Mucosa of rectum (tissue), 2 donors: ENCODE data around the gene TRAF3.

Source experiments
- H3K27ac ChIP-seq, 2 donors: one replicate each; pipeline ENCODE4 v1.7.0; 2013; ENCODE audit warnings: inconsistent platforms in 2 of 2, low read depth in 2 of 2, low read length in 2 of 2
- H3K27me3 ChIP-seq, 2 donors: one replicate each; pipeline ENCODE4 v1.7.0; 2013; ENCODE audit warnings: low read length in 2 of 2; ENCODE audit not compliant: control insufficient read depth in 2 of 2, insufficient read depth in 2 of 2
- H3K36me3 ChIP-seq, 2 donors: one replicate each; pipeline ENCODE4 v1.7.0; 2013; ENCODE audit warnings: low read length in 2 of 2; ENCODE audit not compliant: control insufficient read depth in 2 of 2, insufficient read depth in 2 of 2
- H3K4me1 ChIP-seq, 2 donors: one replicate each; pipeline ENCODE4 v1.7.0; 2013; ENCODE audit warnings: low read length in 2 of 2, mild to moderate bottlenecking in 1 of 2; ENCODE audit not compliant: control insufficient read depth in 2 of 2, insufficient read depth in 2 of 2
- H3K4me3 ChIP-seq, 2 donors: one replicate each; pipeline ENCODE4 v1.7.0; 2013; ENCODE audit warnings: low read length in 2 of 2
- H3K9ac ChIP-seq, 2 donors: one replicate each; pipeline ENCODE4 v1.7.0; 2013; ENCODE audit warnings: low read length in 2 of 2, low read depth in 1 of 2, mild to moderate bottlenecking in 1 of 2
- H3K9me3 ChIP-seq, 2 donors: one replicate each; pipeline ENCODE4 v1.7.0; 2013; ENCODE audit warnings: low read length in 2 of 2; ENCODE audit not compliant: control insufficient read depth in 2 of 2
- donor health status: healthy.
- donor health status: Normal muscosa, but diverticular disease.

TRAF3 gene

DNA sequence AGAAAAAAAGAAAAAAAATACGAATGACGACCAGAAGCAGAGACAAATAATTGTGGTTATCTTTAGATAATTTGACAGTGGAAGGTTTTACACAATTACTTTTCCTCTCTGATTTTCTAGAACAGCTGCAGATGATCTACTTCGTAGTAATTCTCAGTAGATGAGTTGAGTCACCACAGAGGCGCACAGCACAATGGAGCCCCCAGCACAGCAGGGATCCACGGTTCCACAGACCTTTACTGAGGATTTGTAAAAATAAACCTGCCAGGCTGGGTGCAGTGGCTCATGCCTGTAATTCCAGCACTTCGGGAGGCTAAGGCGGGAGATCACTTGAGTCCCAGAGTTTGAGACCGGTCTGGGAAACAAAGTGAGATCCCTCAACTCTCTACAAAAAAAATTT, 174.6 kb downstream of the TRAF3 start:
- Histone ChIP-seq H3K36me3 (peaks cover 66 to 72% of the 10 kb centered on the region in 2 donors), H3K4me1 (no peaks in the 10 kb centered on the region)

DNA sequence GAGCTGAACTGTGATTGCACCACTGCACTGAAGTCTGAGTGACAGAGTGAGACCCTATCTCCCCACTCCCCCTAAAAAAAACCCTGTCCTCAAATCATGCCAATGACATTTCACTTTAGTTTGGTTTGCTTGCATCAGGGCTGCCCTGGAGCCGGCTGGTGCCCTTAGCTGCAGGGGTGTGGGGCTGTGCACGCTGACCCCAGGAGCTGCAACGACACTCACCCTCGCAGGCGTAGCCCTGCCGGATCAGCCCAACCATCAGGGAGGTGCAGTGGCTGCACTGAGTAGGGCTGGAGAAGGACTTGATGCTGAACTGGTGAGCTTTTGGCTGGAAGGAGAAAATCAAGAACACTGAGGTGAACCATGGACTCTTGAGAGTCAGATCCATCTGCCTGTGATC, 175.0 kb downstream of the TRAF3 start:
- Histone ChIP-seq H3K27ac (no peak overlapping the region), H3K27me3 (no peaks in the 10 kb centered on the region), H3K4me1 (no peaks in the 10 kb centered on the region), H3K9me3 (no peaks in the 10 kb centered on the region), H3K9ac (no peak overlapping the region), H3K36me3 (peaks cover 63 to 71% of the 10 kb centered on the region in 2 donors), H3K4me3 (no peak overlapping the region)

More for the DNA sequence above, 174.6 kb downstream of the TRAF3 start:
- Histone ChIP-seq H3K27me3 (no peaks in the 10 kb centered on the region), H3K9me3 (no peaks in the 10 kb centered on the region), H3K9ac (no peak overlapping the region), H3K4me3 (no peak overlapping the region), H3K27ac (no peak overlapping the region)

DNA sequence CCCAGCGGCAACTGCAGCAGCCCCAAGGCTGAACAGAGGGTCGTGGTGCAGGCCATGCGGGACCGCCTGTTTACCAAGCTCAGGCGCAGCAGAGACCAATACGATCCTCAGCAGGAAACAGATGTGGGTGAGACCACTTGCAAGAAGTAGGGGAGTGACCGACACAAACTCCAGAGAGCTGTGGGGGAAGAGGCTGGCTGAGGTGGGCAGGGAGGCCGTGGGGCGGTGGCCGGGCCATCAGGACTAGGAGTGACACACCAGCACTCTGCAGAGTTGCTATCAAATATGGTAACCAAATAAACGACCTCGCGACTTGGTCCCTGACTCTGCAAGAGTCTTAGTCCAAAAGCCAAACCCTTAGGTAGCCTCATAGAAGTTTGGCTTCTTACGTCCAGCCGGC, 175.9 kb downstream of the TRAF3 start:
- H3K9ac ChIP-seq: no peak overlapping the region
- H3K27me3 ChIP-seq: no peaks in the 10 kb centered on the region
- peaks cover 66 to 73% of the 10 kb centered on the region in 2 donors for H3K36me3 ChIP-seq
- H3K4me3 ChIP-seq: no peak overlapping the region
- no peaks in the 10 kb centered on the region for H3K9me3 ChIP-seq
- no peaks in the 10 kb centered on the region for H3K4me1 ChIP-seq
- no peak overlapping the region for H3K27ac ChIP-seq

DNA sequence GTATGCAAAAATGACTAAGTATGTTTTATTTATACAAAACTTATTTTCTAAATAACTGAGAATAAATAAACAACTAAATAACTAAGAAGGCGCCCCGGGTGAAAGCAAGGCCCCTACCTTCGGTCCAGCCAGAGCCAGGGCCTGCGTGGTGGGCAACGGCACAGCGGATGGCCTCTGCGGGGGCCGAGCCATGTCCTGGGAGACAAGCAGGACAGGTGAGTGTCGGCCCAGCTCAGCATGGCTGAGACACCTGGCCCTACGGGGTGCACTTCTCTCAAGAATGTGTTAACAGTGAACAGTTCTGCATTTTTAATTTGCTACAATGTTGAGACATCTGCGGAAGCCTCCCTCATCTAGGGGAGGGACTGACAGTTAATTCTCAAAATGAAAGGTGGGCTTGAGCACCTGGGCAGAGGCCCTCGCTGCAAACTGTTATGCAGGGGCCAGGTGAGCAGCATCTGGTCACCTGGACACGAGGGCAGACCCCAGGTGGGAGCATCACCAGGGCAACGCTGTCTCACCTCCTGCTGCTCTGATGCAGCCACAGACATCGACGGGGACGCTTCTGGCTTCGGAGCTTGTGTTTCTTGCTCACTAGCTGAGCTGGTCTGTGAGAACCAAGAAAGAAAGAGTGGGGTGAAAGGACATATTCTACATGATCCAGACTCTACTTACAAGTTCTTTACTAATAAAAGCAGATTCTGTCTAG, 177.0 kb downstream of the TRAF3 start:
- Histone ChIP-seq H3K27me3 (no peaks in the 10 kb centered on the region), H3K4me3 (no peak overlapping the region), H3K9me3 (no peaks in the 10 kb centered on the region), H3K4me1 (no peaks in the 10 kb centered on the region), H3K9ac (no peak overlapping the region), H3K27ac (no peak overlapping the region), H3K36me3 (peaks cover 70 to 74% of the 10 kb centered on the region in 2 donors)

DNA sequence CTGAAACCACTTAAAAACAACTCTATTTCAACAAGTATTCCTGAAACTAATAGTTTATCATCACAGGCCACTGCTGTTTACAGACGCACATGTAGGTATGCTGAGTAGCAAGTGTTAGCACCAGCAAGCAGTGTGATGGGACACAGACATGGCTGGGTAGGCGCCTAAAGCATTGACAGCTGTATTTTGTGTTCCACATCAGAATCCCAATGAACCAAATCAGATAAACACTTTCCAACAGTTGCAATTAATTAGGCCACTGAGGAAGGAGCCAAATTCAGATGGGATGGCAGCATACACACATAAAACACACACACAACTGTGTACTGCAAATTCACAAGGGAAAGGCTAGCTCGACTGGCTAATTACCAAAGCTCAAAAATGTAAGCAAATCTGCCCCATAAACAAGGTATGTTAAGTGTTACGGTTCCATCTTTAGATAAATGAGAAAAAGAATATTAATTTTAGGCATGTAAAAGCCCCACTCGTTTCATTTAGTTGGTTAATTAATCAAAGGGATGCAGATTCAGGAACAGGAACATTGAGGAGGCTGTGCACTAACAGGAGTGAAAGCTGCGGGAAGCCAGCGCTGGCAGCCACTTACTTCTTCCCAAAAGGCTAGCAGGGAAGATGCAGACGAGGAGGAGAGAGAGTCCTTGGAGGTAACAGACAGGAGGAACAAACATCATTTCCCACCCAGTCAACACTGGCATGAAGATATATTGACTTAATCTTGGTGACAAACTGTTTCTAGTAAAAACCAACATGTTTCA, 178.6 kb downstream of the TRAF3 start:
- H3K4me1 ChIP-seq: no peaks in the 10 kb centered on the region
- H3K27me3 ChIP-seq: no peaks in the 10 kb centered on the region
- H3K4me3 ChIP-seq: no peak overlapping the region
- no peak overlapping the region for H3K27ac ChIP-seq
- H3K9me3 ChIP-seq: no peaks in the 10 kb centered on the region
- peaks cover 64 to 65% of the 10 kb centered on the region in 2 donors for H3K36me3 ChIP-seq
- H3K9ac ChIP-seq: no peak overlapping the region

DNA sequence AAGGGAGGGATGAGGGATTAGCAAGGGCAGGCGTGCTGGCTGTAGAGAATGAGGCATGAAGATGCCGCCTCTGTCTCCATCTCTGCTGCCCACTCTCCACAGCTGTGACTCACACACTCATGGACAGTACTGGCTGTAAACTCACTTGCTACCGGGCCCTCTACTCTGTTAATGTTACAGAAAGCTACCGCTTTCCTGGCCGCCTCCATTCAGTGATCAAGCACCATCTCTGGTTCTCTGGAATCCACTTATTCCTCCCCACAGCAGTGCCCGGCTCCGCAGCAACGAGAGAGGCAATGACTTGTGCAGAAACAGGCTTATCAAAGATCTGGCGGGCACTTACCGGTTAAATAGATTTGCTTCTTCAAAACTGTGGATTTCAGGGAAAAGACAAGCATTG, 180.0 kb downstream of the TRAF3 start:
- H3K4me3 ChIP-seq: no peak overlapping the region
- H3K36me3 ChIP-seq: peaks cover 54 to 63% of the 10 kb centered on the region in 2 donors
- no peaks in the 10 kb centered on the region for H3K9me3 ChIP-seq
- no peak overlapping the region for H3K9ac ChIP-seq
- no peak overlapping the region for H3K27ac ChIP-seq
- no peaks in the 10 kb centered on the region for H3K4me1 ChIP-seq
- no peaks in the 10 kb centered on the region for H3K27me3 ChIP-seq

DNA sequence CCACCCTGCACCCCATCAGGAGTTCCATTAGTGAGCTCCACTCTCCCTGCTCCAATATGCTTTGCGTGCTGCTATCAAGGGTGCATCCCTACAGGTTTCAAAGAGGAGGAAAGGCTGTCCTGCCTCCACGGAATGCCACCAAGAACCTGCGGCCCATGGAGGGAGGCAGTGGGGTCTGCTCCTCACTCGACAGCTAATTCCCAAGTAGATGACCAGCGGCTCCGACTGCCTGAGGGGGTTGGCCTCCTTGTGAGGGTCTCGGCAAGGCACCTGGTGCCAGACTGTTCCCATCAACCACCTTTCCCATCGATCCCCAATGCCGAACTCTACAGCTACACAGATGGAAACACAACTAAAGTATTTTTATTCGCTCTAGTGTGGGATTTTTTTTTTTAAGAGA, 181.2 kb downstream of the TRAF3 start:
- H3K4me1 ChIP-seq: no peaks in the 10 kb centered on the region
- H3K9ac ChIP-seq: no peak overlapping the region
- H3K27ac ChIP-seq: no peak overlapping the region
- H3K9me3 ChIP-seq: no peaks in the 10 kb centered on the region
- H3K36me3 ChIP-seq: peaks cover 49 to 59% of the 10 kb centered on the region in 2 donors
- no peak overlapping the region for H3K4me3 ChIP-seq
- H3K27me3 ChIP-seq: no peaks in the 10 kb centered on the region
